ENCODE data around the gene CP. TPM values are rescaled to one million over a fixed set of nuclear protein-coding genes. Genes with fewer than 3 reads are reported as not detected.

The CP gene
- total RNA-seq, 1 donor from 2014 or later, result 1.7 TPM

- no peak for DNase-seq
These were observed 40.4 kb downstream of the CP start for GRCh38 chr3:149181182-149181581.

- no peak for DNase-seq
These were observed 41.5 kb downstream of the CP start for GRCh38 chr3:149180057-149180573.

- no peak for DNase-seq
These were observed 42.4 kb downstream of the CP start for GRCh38 chr3:149179220-149179619.

GRCh38 chr3:149177122-149177521 lies 44.5 kb downstream of the CP start:
- DNase-seq, result no peak

- DNase-seq, result no peak
These were observed 46.7 kb downstream of the CP start for GRCh38 chr3:149174901-149175300.

GRCh38 chr3:149170672-149171071 lies 51.0 kb downstream of the CP start:
- no peak for DNase-seq

- no peak for DNase-seq
These were observed 53.7 kb downstream of the CP start for GRCh38 chr3:149167898-149168297.

- DNase-seq, result no peak
These were observed 58.6 kb downstream of the CP start for GRCh38 chr3:149163066-149163465.

GRCh38 chr3:149162007-149162406 lies 59.6 kb downstream of the CP start:
- no peak for DNase-seq

- DNase-seq, result no peak
These were observed 60.8 kb downstream of the CP start for GRCh38 chr3:149160754-149161300.

- no peak for DNase-seq
These were observed 68.2 kb downstream of the CP start for GRCh38 chr3:149153402-149153801.

GRCh38 chr3:149152420-149152819 lies 69.2 kb downstream of the CP start:
- no peak for DNase-seq

- no peak for DNase-seq
These were observed 69.8 kb downstream of the CP start for GRCh38 chr3:149151843-149152242.

- no peak for DNase-seq
These were observed 71.2 kb downstream of the CP start for GRCh38 chr3:149150436-149150835.

GRCh38 chr3:149145974-149146373 lies 75.7 kb downstream of the CP start:
- DNase-seq, result no peak

- DNase-seq, result no peak
These were observed 76.3 kb downstream of the CP start for GRCh38 chr3:149145356-149145755.

- DNase-seq, result no peak
These were observed 78.9 kb downstream of the CP start for GRCh38 chr3:149142682-149143081.

- DNase-seq, result no peak
These were observed 87.1 kb downstream of the CP start for GRCh38 chr3:149134575-149134974.

GRCh38 chr3:149131589-149131988 lies 90.0 kb downstream of the CP start:
- no peak for DNase-seq

GRCh38 chr3:149129326-149130205 lies 92.1 kb downstream of the CP start, which contains the start of gene HPS3:
Gene HPS3, plus strand, starts transcription at chr3:149129638. Its CDS starts 86 bp downstream, at chr3:149129724.
- peak; percentile 83 for DNase-seq

- DNase-seq, result no peak
These were observed 92.8 kb downstream of the CP start for GRCh38 chr3:149128821-149129220.

- no peak for DNase-seq
These were observed 98.7 kb downstream of the CP start for GRCh38 chr3:149122721-149123578.
